Occipital lobe (tissue), 2 donors: Measurements from ENCODE around the gene IMP3. TPM values are rescaled to one million over a fixed set of nuclear protein-coding genes. Genes with fewer than 3 reads are reported as not detected.
"Not testable (repeated sequence)": the region's sequence is repeated elsewhere in the genome, so short reads cannot be mapped to it uniquely, and the experiment has no call there.

Source experiments
- DNase-seq: peaks from one replicate; lab custom pipeline; 2025; lab: John Stamatoyannopoulos, UW
- total RNA-seq: library from RNA; depleted of rRNA; stranded (reverse); fragments of >200 nt; gene quantifications from one replicate; pipeline ENCODE4 v1.2.3, GENCODE V29; 2014

Gene IMP3
- total RNA-seq, 1 donor from 2014 or later = 35.9 TPM

DNA sequence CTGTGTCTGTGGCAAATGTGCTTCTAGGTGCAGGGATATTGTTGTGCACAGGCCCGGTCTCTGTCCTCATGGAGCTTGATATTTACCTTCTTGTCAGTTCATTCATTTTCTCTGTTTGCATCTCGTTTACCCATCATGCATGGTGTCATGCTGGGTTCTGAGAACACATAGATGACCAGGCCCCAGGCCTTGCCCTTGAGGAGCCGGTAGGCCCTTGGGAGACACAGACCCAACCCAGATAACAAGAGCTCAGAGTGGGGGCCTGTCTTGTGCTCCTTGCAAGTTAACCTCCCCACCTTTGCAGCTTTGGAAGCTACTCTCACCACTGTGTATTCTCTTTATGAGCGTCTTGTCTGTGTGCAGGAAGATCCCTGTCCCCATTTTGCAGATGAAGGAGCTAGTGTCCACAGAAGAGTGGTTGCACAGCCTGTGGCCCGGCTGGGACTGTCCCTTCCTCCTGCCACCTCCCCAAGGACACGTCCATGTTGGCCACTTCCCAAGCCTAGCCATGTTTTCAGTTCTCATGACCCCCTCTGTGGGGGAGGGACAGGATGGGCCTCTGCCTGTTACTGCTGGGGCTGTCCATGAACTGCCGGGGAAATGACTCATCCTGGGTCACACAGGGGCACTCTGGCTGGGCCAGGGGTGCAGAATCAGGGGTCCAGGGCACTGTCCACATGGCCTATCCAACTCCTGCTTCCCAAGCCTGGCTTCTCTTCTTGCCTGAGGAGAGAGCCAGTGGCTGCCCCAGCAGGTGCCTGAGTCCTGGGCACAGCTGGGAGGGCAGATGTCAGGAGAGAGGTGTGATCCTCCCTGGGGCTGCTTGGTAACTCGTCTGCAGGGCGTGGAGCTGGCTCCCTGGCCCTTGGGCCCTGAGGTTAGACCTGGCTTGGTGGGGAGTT is 11.1 kb upstream of the IMP3 start:
- DNase-seq = no peak

DNA sequence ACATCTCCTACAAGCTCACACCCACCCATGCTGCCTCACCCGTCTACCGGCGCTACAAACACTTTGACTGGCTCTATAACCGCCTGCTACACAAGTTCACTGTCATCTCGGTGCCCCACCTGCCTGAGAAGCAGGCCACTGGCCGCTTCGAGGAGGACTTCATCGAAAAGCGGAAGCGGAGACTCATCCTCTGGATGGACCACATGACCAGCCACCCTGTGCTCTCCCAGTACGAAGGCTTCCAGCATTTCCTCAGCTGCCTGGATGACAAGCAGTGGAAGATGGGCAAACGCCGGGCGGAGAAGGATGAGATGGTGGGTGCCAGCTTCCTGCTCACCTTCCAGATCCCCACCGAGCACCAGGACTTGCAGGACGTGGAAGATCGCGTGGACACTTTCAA is 9.8 kb upstream of the IMP3 start:
- DNase-seq = no peak

DNA sequence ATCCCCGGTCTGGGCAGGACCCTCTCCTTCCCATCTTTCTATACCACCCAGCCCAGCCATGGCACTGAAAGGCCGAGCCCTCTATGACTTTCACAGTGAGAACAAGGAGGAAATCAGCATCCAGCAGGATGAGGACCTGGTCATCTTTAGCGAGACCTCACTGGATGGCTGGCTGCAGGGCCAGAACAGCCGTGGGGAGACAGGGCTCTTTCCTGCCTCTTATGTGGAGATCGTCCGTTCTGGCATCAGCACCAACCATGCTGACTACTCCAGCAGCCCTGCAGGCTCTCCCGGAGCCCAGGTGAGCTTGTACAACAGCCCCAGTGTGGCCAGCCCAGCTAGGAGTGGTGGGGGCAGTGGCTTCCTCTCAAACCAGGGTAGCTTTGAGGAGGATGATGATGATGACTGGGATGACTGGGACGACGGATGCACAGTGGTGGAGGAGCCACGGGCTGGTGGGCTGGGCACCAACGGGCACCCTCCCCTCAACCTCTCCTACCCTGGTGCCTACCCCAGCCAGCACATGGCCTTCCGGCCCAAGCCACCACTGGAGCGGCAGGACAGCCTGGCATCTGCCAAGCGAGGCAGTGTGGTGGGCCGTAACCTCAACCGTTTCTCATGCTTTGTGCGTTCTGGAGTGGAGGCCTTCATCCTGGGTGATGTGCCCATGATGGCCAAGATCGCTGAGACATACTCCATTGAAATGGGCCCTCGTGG is 9.2 kb upstream of the IMP3 start:
- no peak for DNase-seq

DNA sequence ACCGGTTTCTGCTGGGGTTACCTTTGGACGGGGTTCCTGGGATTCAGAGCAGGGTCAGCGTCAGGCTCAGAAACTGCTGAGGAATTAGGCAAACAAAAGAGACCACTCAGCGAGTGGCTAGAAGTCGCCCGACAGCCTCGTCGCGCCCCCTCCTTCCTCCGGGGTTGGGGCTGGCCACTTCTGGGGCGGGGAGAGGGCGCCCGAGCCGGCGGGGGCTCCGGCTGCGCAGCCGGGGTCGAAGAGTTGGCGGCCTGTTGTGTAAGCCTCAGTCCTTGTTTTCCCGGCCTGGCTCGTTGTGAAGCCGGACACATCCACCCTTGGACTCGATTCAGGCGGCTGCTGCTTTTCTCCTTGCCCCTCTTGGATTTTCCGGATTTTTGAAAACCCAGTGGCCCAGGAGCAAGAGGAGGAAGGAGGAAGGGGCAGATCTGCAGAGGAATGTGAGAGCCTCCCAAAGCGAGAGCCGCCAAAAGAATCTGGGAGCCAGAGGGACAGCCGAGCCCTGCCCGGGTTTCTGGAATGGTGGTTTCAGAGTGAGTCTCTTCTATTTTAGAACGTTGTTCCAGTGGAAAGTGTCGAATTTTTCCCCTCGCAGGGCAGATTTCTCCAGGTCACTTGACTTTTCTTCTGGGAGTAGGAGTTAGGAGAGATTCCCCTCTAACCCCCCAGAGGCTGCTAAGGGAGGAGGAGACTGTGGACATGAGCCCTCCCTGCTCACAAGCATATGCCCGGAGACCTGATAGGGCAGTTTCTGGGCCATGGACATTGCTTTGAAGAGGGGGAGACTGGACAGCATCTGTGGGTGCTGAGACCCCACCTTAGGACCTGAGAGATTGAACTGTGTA is 8.4 kb upstream of the IMP3 start:
- peak; percentile 30 for DNase-seq

DNA sequence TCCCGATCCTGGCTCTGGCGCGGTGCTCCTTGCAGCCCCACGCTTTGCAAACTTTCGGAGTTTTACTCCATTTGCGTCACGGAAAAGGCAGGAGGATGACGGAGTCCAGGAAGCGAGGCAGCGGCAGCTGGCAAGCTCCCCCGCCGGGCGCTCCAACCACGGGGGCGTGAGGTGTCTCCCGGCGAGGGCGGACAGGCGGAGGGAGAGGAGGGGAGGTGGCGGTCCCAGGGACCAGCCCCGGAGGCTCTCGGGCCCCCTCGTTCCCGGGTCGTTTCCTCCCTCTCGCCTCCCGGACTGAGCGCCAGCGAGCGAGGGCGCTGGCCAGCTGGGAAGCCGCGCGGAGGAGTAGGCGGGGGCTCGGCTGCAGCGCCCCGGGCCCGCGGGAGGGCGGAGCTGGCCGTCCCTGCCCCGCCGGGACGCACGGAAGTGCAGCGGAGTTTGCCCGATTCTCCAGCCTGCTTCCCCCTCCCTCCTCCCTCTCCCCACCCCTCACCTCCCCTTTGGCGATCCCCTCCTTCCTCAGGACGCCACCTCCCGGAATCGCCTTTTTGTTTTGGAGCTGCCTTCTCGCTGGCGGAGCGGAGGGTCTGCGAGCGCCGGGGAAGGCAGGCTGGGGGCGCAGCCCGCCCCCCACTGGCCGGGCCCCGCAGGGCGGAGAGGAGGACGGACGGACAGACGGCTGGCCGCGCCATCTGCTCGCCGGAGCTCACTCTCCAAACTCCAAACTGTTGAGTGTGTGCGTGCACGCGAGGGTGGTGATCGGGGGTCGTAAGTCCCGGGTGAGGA is 7.5 kb upstream of the IMP3 start, which contains the start of gene SNX33:
TSS of gene SNX33 (plus strand) at position 543 of the 786 bp plus-strand sequence. CDS start 1,191 bp downstream, outside the sequence.
- no peak for DNase-seq

DNA sequence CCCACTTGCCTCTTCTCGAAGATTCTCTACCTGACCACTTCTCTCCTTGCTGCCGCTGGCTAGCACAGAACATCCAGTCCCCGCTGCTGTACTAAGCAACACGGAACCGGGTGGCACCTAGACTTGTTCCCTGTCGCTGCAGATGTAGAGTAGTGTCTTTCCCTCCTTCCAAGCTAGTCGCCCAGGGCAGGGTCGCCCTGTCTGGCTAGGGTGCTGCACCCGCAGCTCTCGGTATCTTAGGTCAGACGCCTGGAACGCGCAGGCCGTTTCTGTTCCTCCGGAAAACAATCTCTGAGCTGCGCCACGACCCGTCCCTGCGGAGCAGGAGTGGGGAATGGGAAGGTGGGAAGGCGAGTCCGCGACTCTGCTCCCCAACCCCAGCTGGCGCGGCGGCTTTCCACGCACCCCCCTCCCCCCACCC is 6.9 kb upstream of the IMP3 start:
- no peak for DNase-seq

DNA sequence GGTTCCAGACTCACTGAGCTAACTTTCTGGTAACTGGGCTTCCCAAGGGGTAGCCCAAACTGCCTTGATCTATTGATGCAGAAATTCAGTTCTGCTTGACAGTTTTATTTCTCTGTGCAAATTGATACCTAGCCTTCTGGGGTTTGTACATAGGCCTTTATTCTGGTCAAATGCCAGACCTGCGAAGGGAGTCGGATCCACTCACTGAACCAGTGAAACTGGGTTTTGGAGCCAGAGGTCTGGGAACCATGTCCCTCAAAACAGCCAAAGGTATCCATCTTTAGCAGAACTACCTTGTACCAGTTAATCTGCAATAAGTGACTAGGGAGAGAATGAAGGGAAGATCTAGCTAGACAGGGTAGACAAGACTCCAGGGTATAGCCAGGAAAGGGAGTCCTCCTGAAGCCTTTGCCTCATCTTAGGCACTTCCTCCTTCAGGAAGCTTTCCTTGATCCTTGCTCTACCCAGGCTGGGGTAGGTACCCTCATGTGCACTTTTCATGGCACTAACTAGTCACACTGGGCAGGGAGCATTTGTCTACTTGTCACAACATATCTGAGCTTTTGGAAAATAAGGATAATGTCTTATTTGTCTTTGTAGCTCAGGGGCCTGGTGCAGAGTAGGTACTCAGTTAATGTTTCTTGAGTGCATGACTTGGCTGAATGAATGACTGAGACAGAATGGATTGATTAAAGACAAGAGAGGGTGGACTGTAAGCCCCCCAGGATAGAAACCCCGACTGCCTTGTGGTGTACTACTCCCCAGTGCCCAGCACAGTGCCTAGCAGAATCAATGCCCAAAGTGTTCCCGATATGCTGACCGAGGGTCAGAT is 6.3 kb upstream of the IMP3 start:
- no peak for DNase-seq

DNA sequence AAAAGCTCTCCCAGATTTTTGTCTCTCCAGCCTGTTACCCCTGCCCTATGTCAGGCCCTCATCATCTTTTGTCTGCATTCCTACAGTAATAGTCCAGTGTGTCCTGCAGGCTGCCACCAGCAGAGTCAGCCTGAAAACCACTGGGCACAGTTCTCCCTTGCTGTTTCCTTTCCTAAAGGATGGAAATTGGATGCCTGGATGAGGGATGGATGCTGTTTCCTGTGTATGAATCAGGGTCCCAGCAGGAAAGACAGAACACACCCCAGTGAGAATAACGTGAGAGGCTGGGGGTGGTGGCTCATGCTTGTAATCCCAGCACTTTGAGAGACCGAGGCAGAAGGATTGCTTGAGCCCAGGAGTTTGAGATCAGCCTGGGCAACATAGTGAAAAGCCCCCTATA is 4.4 kb upstream of the IMP3 start:
- no peak for DNase-seq

DNA sequence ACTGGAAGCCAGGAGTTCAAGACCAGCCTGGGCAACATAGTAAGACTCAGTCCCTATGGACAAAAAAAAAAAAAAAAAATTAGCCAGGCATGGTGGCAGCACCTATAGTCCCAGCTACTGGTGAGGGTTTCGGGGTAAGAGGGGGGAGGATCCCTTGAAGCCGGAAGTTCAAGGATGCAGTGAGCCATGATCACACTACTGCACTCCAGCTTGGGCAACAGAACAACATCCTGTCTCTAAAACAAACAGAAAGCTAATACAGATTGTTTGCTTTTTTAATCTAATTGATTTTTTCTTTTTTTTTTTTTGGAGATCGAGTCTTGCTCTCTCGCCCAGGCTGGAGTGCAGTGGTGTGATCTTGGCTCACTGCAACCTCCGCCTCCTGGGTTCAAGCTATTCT is 1.6 kb upstream of the IMP3 start:
- no peak for DNase-seq

DNA sequence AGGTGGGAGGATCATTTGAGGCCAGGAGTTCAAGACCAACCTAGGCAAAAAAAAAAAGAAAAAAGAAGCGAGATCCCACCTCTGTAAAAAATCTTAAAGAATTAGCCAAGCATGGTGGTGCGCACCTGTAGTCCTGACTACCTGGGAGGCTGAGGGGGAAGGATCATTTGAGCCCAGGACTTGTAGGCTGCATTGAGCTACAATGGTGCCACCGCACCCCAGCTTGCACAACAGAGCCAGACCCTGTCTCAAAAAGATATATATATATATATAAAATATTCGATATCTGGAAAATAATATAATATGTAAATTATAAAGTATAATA is 1.1 kb upstream of the IMP3 start:
- DNase-seq = no peak

DNA sequence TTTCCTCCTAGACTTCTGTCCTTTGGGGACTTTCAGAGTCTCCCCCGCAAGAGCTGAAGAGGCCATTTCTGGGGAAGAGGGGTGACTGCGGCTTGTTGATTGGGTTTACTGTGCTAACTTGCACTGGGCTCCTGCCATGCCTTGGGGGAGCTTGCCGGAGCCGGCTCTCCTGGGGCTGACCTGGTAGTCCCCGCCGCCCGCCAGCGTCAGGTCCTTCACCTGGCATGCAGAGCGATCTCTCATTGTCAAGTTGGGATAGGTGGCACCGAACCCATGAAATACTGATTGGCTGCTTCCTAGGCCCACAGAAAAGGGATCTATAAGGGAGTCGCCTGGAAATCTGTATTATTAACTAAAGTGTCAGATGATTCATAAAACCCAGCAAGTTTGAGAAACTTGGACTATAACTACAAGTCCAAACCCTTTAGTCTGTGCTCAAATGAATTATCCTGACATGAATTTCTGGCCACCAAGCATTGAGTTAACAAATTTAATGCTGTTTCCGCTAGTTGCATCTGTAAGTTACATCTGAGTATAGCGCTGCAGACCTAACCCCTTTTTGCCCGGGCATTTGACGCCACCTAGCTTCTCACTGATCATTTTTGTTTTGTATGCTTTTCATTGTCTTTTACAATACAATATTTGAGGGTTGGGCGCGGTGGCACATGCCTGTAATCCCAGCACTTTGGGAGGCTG is 607 bp upstream of the IMP3 start:
- no peak for DNase-seq

DNA sequence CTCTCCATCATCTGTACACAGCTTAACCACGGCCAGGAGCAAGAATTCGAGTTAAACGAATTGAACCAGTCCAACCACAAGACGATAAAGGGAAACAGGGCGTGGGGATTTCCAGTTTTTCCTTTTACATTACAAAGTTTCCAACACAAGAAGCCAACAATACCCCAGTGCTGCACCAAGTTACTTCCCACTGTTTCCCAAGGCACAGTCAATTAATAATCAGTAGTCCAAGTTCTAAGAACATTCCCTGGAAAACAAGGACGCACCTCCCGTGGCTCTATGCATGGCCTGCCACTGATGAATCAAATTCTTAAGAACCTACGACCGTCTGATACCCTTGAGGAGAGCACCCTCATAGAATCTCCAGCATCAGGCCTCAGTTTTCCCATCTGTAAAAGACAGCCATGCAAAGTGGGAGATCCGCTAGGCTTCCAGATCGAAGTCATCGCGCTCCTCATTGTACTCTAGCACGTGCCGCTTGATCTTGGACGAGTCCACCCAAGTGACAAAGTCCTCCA is 774 bp downstream of the IMP3 start:
- DNase-seq = no peak

DNA sequence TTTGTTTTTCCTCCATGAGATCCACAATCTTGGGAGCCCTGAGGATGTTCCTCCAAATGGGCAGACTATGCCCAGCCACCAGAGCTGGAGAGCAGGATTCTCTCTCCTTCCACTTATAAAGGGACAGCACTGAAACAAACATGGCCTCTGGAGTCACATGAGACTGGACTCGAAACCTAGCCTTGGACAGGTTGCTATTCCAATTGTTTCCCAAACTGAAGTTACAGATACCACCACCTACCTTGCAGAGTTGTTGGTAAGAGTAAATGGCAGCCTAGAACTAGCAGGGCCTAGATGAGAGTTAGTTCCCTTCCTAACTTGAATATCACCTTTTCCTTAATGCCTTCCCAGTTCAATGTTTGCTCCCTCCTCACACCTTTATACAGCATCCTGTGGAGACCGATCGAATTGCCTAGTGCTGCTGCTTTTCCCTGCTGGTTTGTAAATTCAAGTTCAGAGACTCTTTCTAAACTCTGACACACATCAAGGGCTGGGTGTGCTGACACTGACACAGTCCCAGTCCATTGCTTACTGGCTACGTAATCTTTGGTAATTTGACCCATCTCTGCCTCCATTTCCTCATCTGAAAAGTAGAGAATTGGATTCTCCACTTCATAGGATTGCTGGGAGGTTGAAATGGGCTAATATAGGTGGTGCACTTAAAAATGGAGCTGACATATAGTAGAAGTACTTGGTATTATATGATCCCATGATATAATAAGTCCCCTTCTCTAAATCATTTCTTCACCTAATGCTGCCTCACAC is 2.6 kb downstream of the IMP3 start:
- DNase-seq = no peak

DNA sequence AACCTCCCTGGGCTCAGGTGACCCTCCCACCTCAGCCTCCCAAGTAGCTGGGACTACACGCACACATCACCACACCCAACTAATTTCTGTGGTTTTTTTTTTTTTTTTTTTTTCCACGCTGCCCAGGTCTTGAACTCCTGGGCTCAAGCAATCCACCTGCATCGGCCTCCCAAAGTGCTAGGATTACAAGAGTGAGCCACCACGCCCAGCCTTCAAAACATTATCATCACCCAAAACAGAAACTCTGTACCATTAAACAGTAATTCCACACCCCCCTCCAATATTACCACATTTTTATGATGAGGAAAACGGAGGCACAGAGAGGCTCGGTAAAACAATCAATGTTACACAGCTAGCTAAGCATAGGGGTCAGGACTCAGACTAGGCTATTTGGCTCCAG is 4.0 kb downstream of the IMP3 start:
- no peak for DNase-seq

DNA sequence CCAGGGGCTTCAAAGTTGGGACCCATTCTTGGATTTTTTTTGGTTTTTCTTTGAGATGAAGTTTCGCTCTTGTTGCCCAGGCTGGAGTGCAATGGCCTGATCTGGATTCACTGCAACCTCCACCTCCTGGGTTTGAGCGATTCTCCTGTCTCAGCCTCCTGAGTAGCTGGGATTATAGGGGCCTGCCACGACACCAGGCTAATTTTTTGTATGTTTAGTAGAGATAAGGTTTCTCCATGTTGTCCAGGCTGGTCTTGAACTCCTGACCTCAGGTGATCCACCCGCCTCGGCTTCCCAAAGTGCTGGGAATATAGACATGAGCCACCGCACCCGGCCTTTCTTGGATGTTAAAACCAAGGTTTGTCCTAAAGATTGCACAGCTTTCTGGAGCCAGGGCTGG is 6.1 kb downstream of the IMP3 start:
- not testable (repeated sequence) for DNase-seq

DNA sequence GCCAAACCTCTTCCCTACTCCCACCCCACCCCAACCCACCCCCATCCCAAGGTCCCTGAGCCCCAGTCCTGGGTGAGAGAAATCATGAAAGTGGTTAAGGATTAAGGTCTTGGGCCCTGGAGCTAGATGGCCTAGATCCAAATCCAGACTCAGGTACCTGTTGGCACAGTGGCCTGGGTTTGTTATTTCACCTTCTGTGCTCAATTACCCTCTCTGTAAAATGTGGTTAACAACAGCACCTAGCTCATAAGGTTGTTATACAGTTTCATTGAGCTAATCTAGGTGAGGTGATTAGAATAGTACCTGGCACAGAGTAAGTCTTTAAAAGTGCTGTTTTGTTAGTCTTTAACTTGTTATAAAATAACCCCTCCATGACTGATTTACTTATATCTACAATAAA is 8.1 kb downstream of the IMP3 start:
- DNase-seq = no peak

DNA sequence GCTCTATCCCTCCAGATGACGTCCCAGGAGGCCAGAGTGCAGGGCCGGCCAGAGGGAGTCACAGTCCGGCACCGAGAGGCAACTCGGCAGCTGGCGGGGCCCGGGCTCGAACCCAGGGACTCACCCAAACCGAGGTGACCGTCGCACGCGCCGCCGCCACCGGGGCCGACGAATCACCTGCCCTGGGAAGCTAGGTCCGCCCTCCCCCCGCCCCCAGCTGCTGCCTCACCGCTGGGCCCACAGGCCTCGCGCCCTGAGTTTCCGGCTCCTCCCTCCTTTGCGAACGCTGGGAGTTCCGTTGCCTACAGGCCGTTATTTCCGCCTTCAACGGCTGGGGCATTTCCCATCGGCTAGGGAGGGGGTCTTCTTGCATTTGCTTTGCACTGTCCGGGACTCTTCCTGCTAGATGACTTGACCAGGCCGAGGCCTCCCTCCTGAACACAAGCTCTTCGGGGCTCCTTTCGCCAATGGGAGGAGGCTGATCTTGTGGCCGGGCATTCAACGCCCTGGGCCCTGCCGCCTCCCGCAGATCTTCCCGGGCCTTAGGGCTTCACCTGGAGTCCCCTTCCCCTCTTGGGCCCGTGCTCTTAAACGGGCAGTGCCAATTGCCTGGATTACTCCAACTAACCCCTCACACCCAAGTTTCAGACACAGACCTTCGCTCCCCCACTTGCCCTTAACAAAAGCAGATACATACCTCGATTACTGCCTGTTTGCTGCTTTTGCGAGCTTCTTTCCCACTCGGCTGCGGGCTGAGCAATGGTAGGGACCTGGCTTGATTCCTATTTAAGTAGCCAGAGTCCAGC is 14.3 kb downstream of the IMP3 start, which contains the start of gene SNUPN:
TSS of gene SNUPN (minus strand) at position 184 of the 806 bp plus-strand sequence. CDS start 4,674 bp downstream, outside the sequence.
- peak; percentile 91 for DNase-seq

DNA sequence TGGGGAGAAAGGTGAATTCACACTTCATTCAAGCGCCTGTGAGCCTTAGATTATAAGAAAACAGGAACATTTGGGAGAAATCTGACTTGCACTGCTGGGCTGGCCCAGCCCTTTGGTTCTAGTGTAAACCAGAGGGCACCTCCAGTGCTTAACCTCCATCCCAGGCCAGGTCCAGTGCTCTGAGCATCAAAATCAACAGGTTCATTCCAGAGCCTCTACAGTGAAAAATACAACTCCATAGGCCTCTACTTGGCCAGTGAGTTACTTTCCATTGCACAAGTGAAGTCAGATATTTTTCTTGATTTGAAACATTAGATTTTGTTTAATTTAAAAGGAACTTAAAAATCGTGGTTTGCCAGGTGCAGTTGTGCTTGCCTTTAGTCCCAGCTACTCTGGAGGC is 17.5 kb downstream of the IMP3 start:
- no peak for DNase-seq
